GM12878 (cell line): ENCODE measurements around the gene ANKRD11. TPM values are rescaled to one million over a fixed set of nuclear protein-coding genes. Genes with fewer than 3 reads are reported as not detected.

Experiments
- ATAC-seq: fragments of 200-7000 bp; cut with Tn5 transposase; 3 replicates; pipeline ENCODE4 v1.9.1; 2020; ENCODE audit warnings: mild to moderate bottlenecking, moderate library complexity
- BruUV-seq: library from RNA; stranded (reverse); fragments of 400-500 nt; replicated peaks from 2 replicates; lab custom pipeline; 2021; lab: Mats Ljungman, UMichigan
- CTCF ChIA-PET: fragments of 300-600 bp; sonication (Branson Sonifier 250); formaldehyde crosslinking; extraction: SDS; loops from one replicate; lab custom pipeline; 2021; ENCODE audit warnings: inconsistent platforms; lab: Yijun Ruan, JAX
- POLR2A ChIA-PET: fragments of 350-600 bp; formaldehyde crosslinking; extraction: SDS; loops from one replicate; lab custom pipeline; 2021; ENCODE audit warnings: inconsistent platforms; lab: Charles Lee
- RAD21 ChIA-PET: fragments of 300-600 bp; sonication (Branson Sonifier 250); formaldehyde crosslinking; loops from one replicate; lab custom pipeline; 2023; ENCODE audit warnings: antibody characterized with exemption; ENCODE audit not compliant: unreplicated experiment; lab: Charles Lee
- SMC1A ChIA-PET: fragments of 300-600 bp; sonication (Branson Sonifier 250); formaldehyde crosslinking; loops from one replicate; lab custom pipeline; 2023; ENCODE audit not compliant: unreplicated experiment, uncharacterized antibody; lab: Charles Lee
- DNase-seq: peaks from one replicate; pipeline ENCODE4 v3.0.0-alpha.2; 2011; ENCODE audit warnings: low read depth, low spot score
- FAIRE-seq: peaks from 3 replicates; lab custom pipeline; 2011; peaks lifted over from hg19 to GRCh38; lab: Jason Lieb, UNC
- H2AFZ ChIP-seq: 2 replicates; pipeline ENCODE4 v1.6.0; 2011; ENCODE audit warnings: low read depth, low read length, control low read depth; ENCODE audit not compliant: control insufficient read depth
- H3K27ac ChIP-seq: 2 replicates; pipeline ENCODE4 v1.5.1; 2011; ENCODE audit warnings: control low read depth; ENCODE audit not compliant: control insufficient read depth, insufficient read depth
- H3K27me3 ChIP-seq, 2 experiments: replicated peaks in 1 of 2; 2 replicates each; pipeline versions ENCODE4 v1.6.0 to v1.6.1; 2011; ENCODE audit warnings: low read length in 1 of 2; ENCODE audit not compliant: control insufficient read depth in 2 of 2, insufficient read depth in 2 of 2
- H3K36me3 ChIP-seq, 2 experiments: 2 replicates each; pipeline ENCODE4 v1.5.1; 2011; ENCODE audit warnings: low read length in 1 of 2; ENCODE audit not compliant: control insufficient read depth in 2 of 2, insufficient read depth in 2 of 2
- H3K4me1 ChIP-seq: 2 replicates; pipeline ENCODE4 v1.6.1; 2011; ENCODE audit warnings: mild to moderate bottlenecking, low read length, moderate library complexity, mixed read lengths; ENCODE audit not compliant: control insufficient read depth, insufficient read depth
- H3K4me2 ChIP-seq: 2 replicates; pipeline ENCODE4 v1.6.0; 2011; ENCODE audit warnings: control low read depth; ENCODE audit not compliant: control insufficient read depth, insufficient read depth
- H3K4me3 ChIP-seq: fragments of 200-600 bp; sonication (generic); 2 replicates; pipeline ENCODE4 v1.5.1; 2016
- H3K79me2 ChIP-seq: 2 replicates; pipeline ENCODE4 v1.6.0; 2011; ENCODE audit warnings: low read length; ENCODE audit not compliant: control insufficient read depth, insufficient read depth
- H3K9ac ChIP-seq: 2 replicates; pipeline ENCODE4 v1.8.0; 2011; ENCODE audit warnings: low read length, control low read depth, mixed read lengths; ENCODE audit not compliant: control insufficient read depth, insufficient read depth
- H3K9me3 ChIP-seq: replicated peaks from 3 replicates; pipeline ENCODE4 v1.5.1; 2011; ENCODE audit warnings: mild to moderate bottlenecking, low read length; ENCODE audit not compliant: control insufficient read depth, insufficient read depth
- H4K20me1 ChIP-seq: 2 replicates; pipeline ENCODE4 v1.6.0; 2011; ENCODE audit not compliant: control insufficient read depth, insufficient read depth
- EGR1 ChIP-seq, 2 experiments: IDR thresholded peaks; 1 replicate in 1 of 2; 2 replicates in 1 of 2; pipeline ENCODE4 v1.6.1; 2011 to 2012; ENCODE audit warnings: low read depth in 2 of 2, low read length in 2 of 2, borderline replicate concordance in 1 of 2, mild to moderate bottlenecking in 1 of 2, moderate library complexity in 1 of 2
- GATAD2B ChIP-seq: fragments of 450-650 bp; conservative IDR thresholded peaks from 2 replicates; pipeline ENCODE4 v1.6.1; 2017; ENCODE audit warnings: low read depth, mild to moderate bottlenecking, moderate library complexity
- MAX ChIP-seq: IDR thresholded peaks from 2 replicates; pipeline ENCODE4 v1.6.1; 2012; ENCODE audit warnings: low read depth, low read length, improper control_type of control experiment
- RELB ChIP-seq: fragments of 450-650 bp; IDR thresholded peaks from 2 replicates; pipeline ENCODE4 v1.6.1; 2017; ENCODE audit warnings: low read depth, mild to moderate bottlenecking, moderate library complexity
- SPI1 ChIP-seq: IDR thresholded peaks from 2 replicates; pipeline ENCODE4 v1.6.1; 2011; ENCODE audit warnings: low read depth, mild to moderate bottlenecking, low read length, moderate library complexity, borderline replicate concordance; ENCODE audit not compliant: insufficient read depth
- ZZZ3 ChIP-seq: IDR thresholded peaks from 2 replicates; pipeline ENCODE4 v1.6.1; 2011; ENCODE audit warnings: low read depth; ENCODE audit not compliant: control insufficient read depth, insufficient read length
- WGBS: methylation state at CpG from one replicate; pipeline ENCODE4 v1.1.6; 2016; ENCODE audit warnings: low lambda C conversion rate; ENCODE audit not compliant: insufficient replicate concordance, insufficient coverage; ENCODE audit errors: missing lambda C conversion rate; 5-methylcytosine and 5-hydroxymethylcytosine counted together
- in situ Hi-C: fragments of 300-500 bp; cut with MboI; formaldehyde crosslinking; loops from 9 replicates; pipeline ENCODE4 v1.14.3; 2018; ENCODE audit warnings: mixed read lengths
- intact Hi-C: fragments of 100-400 bp; cut with micrococcal nuclease; formaldehyde crosslinking; loops from one replicate; pipeline ENCODE4 v1.14.2; 2022; ENCODE audit not compliant: unreplicated experiment
- polyA plus RNA-seq, 11 experiments: library from polyadenylated mRNA; depleted of rRNA in 4 of 11; unstranded in 6 of 11; stranded (reverse) in 5 of 11; fragments of >200 nt; fragmentation: Nextera tagmentation in 4 of 11; fragmentation: Illumina TruSeq in 1 of 11; extraction: Ambion mirVana in 4 of 11; extraction: Trizol in 1 of 11; gene quantifications; 1 replicate in 1 of 11; 2 replicates in 10 of 11; pipeline versions ENCODE4 v1.2.1 to v1.2.3, GENCODE V29; 2011 to 2016; ENCODE audit warnings: inconsistent platforms in 2 of 11, missing spikeins in 2 of 11, low read depth in 1 of 11
- total RNA-seq, 4 experiments: library from RNA; depleted of rRNA in 3 of 4; stranded (reverse); fragments of >200 nt in 3 of 4; fragmentation: Illumina TruSeq in 1 of 4; extraction: Trizol in 1 of 4; gene quantifications; 2 replicates each; pipeline versions ENCODE4 v1.2.1 to v1.2.3, GENCODE V29; 2013 to 2021

The ANKRD11 gene
- total and polyA plus RNA-seq, 10 of the 15 experiments (the other 5 are each of a cell fraction or from before 2014, with no cell fraction given) = 5.1 to 103 (median 27.4) TPM

- no peak for TF ChIP-seq EGR1 (IDR thresholded peaks at IDR 0.05; ENCODE audit: borderline replicate concordance in 1 of 2, low read depth in 2 of 2, low read length in 2 of 2)
- TF ChIP-seq SPI1 = peak; percentile 29; the same call in 1 of the 2 replicates
- FAIRE-seq = no peak
- intact Hi-C loops = no loop called here
- Histone ChIP-seq H3K9ac (no peak overlapping the region), H3K4me3 (no peak overlapping the region), H3K9me3 (no peaks in the 10 kb centered on the region), H3K79me2 (peaks cover 86% of the 10 kb centered on the region), H4K20me1 (peaks cover 18% of the 10 kb centered on the region), H2AFZ (no peak overlapping the region), H3K4me2 (no peak overlapping the region), H3K4me1 (peaks cover 15% of the 10 kb centered on the region), H3K27ac (no peak overlapping the region), H3K27me3 (no peaks in the 10 kb centered on the region), H3K36me3 (peaks cover 6 to 12% of the 10 kb centered on the region in 2 experiments; a peak in 3 of 4 replicates)
- CTCF ChIA-PET = no interaction called here
- ATAC-seq = peak; percentile 35
- BruUV-seq = no TSS peak
- SMC1A ChIA-PET = no interaction called here
- POLR2A ChIA-PET = no interaction called here
- in situ Hi-C loops = no loop called here
- DNase-seq = no peak
- 95% methylated on average over 13 of the region's 13 CpGs for whole genome bisulfite sequencing
- RAD21 ChIA-PET = no interaction called here
Observed at GRCh38 chr16:89352091-89352681, 138.2 kb downstream of the ANKRD11 start.

GRCh38 chr16:89351645-89352044 is 138.7 kb downstream of the ANKRD11 start:
- intact Hi-C loops = no loop called here
- CTCF ChIA-PET = no interaction called here
- no TSS peak for BruUV-seq

More at GRCh38 chr16:89351645-89352044, 138.7 kb downstream of the ANKRD11 start:
- Histone ChIP-seq H3K4me1 (peaks cover 11% of the 10 kb centered on the region), H4K20me1 (peaks cover 14% of the 10 kb centered on the region), H3K27ac (no peak overlapping the region), H3K9ac (no peak overlapping the region), H3K79me2 (peaks cover 86% of the 10 kb centered on the region)
- ChIA-PET SMC1A (no interaction called here), POLR2A (no interaction called here)
- ATAC-seq = no peak
- TF ChIP-seq RELB (no peak), GATAD2B (no peak), ZZZ3 (no peak), MAX (no peak)
- TF ChIP-seq, all 136 proteins: peak for 0
- FAIRE-seq (no peak), DNase-seq (no peak)
- Histone ChIP-seq H3K4me2 (no peak overlapping the region), H3K4me3 (no peak overlapping the region), H3K27me3 (no peaks in the 10 kb centered on the region), H3K36me3 (peaks cover under 1 to 9% of the 10 kb centered on the region in 2 experiments; a peak in 3 of 4 replicates), H2AFZ (no peak overlapping the region), H3K9me3 (no peaks in the 10 kb centered on the region)
- in situ Hi-C loops = no loop called here
- RAD21 ChIA-PET = no interaction called here
- 93% methylated on average over 12 of the region's 12 CpGs for WGBS
